COLO829 (cell line): Measurements from ENCODE around the gene DDX60.
"Not testable (repeated sequence)": the region's sequence is repeated elsewhere in the genome, so short reads cannot be mapped to it uniquely, and the experiment has no call there.

Source experiments
- DNase-seq: peaks from one replicate; pipeline ENCODE4 v3.0.0; 2012; ENCODE audit warnings: low spot score

The DDX60 gene, protein sequence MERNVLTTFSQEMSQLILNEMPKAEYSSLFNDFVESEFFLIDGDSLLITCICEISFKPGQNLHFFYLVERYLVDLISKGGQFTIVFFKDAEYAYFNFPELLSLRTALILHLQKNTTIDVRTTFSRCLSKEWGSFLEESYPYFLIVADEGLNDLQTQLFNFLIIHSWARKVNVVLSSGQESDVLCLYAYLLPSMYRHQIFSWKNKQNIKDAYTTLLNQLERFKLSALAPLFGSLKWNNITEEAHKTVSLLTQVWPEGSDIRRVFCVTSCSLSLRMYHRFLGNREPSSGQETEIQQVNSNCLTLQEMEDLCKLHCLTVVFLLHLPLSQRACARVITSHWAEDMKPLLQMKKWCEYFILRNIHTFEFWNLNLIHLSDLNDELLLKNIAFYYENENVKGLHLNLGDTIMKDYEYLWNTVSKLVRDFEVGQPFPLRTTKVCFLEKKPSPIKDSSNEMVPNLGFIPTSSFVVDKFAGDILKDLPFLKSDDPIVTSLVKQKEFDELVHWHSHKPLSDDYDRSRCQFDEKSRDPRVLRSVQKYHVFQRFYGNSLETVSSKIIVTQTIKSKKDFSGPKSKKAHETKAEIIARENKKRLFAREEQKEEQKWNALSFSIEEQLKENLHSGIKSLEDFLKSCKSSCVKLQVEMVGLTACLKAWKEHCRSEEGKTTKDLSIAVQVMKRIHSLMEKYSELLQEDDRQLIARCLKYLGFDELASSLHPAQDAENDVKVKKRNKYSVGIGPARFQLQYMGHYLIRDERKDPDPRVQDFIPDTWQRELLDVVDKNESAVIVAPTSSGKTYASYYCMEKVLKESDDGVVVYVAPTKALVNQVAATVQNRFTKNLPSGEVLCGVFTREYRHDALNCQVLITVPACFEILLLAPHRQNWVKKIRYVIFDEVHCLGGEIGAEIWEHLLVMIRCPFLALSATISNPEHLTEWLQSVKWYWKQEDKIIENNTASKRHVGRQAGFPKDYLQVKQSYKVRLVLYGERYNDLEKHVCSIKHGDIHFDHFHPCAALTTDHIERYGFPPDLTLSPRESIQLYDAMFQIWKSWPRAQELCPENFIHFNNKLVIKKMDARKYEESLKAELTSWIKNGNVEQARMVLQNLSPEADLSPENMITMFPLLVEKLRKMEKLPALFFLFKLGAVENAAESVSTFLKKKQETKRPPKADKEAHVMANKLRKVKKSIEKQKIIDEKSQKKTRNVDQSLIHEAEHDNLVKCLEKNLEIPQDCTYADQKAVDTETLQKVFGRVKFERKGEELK (N-terminal part only)

DNA sequence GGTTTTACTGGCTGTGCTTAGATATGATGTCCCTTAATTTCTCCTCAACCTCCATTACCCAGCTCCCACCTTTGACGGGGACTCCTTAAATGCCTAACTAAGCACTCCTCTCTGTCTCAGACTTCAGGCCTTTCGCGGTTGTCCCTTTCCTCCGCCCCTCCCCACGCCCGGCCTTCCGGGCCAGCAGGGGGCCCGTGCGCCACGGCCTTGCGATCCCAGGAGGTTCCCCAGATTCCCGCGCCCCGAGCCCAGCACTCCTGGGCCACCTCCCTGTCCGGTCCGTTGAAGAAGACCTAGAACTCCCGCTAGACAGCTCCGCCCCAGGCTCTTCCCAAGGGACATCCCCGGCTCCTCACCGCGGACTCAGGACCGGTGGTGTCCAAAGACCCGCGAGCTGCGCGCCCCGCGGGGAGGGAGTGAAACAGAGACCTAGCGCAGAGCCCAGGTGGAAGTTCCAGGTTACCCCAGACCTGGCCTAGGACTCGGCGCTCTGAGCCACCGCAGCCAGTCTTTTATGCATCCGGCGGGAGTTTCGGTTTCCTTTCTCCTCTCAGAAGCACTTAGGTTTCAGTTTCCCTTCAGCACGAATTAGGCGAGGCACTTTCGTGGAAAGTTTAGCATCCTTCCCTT lies at the start of gene DDX60:
Gene DDX60 (minus strand): TSS at position 487 of the 630 bp plus-strand sequence. CDS start 7,493 bp downstream, outside the sequence.
- peak; percentile 65 for DNase-seq

DNA sequence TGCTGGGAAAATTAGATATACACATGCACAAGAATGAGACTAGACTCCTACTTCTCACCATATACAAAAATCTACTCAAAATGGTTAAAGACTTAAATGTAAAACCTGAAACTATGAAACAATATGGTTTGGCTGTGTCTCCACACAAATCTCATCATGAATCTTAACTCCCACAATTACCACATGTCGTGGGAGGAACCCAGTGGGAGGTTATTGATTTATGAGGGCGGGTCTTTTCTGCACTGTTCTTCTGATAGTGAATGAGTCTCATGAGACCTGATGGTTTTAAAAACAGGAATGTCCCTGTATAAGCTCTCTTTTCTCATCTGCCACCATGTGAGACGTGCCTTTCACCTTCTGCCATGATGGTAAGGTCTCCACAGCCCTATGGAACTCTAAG lies 48.5 kb upstream of the DDX60 start:
- no peak for DNase-seq

DNA sequence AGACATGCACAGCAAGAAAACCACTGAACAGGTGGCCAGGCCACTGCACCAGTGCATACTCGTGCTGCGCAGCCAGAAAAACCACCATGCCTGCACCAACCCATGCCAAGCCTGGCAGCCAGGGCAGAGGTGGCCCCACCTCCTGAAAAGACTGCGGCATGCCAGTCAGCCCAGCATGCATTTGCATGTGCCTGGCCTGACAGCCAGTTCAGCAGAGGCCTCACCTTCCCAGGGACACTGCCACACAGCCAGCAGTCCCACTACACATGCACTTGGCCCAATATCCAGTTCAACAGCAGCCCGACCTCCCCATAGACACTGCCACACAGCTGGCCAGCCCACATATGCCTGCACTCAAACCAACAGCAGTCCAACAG lies 43.5 kb upstream of the DDX60 start:
- DNase-seq, result no peak

DNA sequence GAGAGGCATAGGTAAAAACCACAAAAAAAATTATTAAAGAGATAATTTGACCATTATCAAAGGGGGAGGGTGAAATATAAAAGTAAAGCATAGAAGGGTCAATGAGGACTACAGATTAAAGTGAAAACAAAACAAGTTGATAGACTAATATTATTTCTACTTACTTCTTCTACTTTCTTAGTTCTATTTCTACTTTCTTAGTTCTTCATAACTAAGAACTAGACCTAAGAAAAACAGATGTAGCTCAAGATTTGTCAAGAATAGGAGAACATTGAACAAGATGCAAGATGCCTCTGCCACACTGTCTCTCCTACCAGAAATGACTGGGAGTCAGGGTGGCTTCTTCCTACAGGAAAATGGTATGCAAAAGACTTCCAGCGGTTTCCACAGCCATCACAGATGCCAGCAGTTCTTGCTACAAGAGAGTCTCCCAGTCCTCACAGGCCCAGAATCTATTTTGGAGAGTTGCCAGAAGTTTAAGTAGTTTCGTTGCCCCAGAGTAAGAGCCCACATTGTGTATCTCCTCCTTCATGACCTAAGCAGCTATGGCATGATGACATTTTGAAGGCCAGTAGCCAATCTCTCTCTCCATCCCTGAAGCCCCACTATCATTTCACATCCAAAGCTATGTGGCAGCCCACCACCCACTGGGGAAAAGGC lies 42.9 kb upstream of the DDX60 start:
- DNase-seq, result no peak

DNA sequence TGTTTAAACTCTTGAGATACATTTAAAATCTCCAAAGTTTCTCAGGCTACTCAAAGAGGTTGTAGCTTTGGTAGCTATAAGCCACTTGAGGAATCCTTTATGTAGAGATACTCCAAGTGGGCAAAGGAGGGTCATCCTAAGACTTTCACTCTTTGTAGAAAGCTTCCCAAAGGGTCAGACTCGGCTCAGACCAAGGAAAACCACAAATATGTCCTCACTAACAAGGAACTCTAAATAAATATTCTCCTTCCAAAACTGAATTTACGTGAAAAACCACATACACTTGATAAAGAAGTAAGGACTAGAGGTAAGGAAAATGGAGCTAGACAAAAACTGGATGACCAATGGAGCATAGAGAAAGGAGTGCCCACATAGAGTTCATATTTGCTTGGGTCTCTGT lies 41.7 kb upstream of the DDX60 start:
- DNase-seq, result no peak

DNA sequence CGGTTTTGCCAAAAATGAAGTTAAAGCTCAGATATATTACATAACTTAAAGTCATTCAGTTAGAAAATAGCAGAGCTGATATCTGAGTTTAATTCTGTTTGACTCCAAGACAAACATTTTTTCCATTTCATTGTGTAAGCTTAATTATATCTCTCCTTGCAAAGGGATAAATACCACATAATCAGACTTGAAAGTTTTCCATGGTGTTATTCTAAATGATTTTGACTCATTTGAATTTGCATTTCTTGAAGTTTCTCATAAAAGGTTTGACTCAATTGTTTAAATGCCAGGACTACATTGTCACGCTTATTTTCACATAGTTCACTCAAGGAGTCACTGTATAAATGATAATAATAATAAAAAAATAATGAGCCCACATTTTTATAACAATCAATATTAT lies 39.4 kb upstream of the DDX60 start:
- no peak for DNase-seq

DNA sequence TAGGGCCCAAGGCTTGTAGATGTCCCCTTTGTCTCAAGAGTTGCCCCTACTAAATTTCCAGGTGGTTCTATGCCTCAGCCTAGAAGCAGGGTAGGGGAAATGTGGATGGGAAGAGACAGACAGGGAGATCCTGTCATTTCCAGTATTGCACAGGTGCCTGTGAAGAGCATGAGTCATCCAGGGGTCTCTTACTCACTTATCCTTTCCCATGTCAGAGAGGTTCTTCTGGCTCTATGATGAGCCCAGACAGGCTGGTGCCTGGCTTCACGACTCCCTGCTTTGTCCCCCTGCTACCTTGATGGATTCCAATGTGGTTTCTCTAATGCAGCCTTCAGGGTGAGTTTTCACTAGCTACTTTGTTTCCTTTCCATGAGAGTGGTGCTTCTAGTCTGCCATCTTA lies 35.2 kb upstream of the DDX60 start:
- no peak for DNase-seq

DNA sequence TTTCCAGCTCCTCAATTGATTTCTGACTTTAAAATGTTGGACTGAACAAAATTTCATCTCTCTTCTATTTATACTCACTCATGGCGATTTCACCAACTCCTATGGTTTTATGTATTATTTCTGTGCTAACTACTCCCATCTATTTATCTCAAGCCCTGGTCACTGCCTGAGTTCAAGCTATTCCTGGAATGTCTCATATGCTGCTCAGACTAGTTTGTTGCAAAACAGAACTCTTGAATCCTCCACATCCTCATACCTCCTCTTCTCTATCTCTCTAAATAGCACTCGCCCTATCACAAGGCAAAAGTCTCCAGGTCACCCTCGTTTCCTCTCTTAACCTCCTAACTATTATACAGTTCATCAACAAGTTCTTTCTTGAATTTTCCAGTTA lies 19.0 kb upstream of the DDX60 start:
- no peak for DNase-seq

DNA sequence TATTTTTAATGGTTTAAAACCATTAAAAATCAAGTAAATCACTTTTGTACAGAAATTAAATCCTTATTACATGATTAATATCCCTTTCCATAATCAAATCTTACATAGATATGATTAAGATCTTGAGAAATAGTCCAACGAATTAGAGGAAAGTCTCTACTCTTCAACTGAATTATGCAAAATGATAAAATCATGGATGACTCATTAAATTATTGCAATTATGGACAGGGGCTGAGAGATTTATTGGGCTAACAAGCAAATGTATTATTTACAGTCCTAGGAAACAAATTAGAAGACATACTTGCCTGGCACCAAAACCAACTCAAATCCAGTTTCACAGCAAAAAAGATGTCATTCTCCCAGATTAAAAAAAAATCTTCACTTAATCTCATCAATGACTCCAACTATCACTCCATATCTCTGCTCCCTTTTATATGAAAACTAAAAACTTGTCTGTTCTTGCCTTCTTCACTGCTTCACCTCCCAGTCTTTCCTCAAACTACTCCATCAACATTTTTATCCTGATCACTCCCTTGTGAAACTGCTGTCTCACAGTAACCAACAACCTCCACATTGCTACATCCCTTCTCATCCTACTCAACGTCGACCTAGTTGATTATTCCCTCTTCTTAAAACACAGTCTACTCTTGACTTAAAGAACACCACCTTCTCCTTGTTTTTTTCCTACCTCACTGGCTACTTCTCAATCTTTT lies 18.4 kb upstream of the DDX60 start:
- DNase-seq, result no peak

DNA sequence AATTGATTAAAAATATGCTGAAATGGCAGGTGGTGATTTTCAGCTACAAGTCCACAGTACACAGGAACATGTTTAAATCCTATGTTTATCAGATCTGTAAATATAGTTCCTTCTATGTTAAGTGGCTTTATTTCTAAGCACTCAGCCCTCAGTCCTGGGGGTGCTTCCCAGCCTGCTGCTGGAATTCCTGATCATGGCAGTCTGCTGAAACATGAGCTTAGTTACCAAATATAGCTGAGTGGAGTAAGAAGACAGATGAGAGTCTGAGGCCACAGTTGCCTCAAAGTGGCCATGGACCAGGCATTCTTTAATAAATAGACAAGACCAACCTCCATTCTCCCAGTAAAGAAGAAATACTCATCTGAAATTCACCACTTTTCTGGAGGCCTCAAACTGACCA lies 17.1 kb upstream of the DDX60 start:
- DNase-seq, result no peak

DNA sequence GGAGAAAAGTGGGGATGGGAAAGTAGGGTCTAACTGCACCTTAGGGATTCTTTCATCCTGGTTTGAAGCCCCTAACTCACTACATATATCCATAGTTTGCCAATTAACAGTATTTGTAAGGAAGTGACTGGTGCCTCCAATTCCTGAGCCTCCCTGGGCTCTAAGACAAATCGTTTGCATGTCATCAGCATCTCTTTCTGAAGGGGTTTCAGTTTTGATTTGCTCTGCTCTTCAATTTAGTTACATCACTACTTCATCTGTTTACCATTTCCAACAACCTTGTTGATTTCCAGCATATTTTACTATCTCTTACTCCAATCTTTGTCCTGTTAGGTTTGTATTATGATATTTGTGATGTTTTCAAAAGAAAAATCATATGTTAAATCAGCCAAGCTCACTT lies 15.5 kb upstream of the DDX60 start:
- DNase-seq, result no peak

DNA sequence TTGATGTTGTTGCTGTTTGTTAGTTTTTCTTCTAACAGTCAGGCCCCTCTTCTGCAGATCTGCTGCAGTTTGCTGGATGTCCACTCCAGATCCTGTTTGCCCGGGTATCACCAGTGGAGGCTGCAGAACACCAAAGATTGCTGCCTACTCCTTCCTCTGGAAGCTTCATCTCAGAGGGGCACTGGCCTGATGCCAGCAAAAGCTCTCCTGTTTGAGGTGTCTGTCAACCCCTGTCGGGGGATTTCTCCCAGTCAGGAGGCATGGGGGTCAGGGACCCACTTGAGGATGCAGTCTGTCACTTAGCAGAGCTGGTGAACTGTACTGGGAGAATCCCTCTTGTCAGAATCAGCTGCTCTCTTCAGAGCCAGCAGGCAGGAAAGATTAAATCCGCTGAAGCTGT lies 12.0 kb upstream of the DDX60 start:
- DNase-seq, result not testable (repeated sequence)

DNA sequence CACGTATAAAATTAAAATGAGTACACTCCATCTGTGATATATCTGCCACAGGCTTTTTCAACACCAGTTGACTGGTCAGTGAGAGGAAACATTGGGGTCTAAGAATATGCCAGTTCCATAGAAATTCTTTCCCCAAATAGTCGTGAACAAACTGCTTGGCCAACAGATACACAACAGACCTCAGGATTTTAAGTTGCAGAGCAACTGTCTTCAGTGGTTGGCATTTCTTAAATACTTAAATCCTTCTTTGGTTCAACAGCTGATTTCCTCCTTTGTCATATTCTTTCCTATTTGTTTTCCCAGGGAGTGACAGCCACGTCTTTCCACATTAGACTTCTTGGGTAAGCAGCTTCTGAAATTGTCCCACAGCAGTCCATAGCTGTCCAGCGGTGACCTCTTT lies 7.0 kb upstream of the DDX60 start:
- DNase-seq, result no peak

DNA sequence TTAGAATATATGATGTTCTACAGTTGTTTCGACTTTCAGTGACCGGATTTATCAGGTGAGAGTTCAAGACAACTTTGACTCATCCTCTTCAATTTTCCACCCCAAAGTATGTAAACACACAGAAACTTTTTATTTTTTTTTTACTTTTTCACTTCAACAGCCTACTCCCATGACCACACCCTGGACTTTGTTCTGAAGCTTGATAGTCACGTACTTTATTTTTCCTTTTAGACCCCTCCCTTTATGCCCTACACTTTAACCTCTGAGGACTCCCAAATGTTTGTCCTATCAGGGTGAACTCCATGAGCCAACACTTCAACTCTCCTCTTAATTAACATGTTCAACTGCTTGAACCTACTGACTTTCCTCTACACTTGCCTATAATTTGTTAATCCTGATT lies 2.5 kb upstream of the DDX60 start:
- DNase-seq, result no peak

DNA sequence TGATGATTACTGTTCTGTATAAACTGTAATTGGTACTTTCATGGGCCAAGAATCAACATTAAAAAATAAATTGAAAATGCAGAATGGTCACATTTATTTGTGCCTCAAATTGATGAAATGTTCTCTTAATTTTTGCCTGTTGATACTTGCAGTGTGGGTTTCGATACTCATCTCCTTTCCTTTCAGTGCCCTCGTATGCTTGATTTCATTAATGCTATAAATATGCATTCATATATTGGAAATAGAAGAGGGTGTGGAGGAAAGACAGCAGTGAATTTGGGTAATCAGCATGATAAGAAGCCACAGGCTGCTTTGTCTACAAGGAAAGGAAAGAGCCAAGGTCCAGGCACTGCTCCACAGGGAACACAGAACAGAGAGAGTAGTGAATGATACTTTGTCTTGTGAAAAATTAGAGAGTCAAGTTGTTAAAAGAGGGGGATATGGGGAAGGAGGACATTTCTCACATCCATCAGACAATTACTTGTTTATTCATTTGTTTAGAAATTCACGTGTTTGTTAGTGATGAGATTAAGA lies 1.0 kb upstream of the DDX60 start:
- DNase-seq, result no peak

DNA sequence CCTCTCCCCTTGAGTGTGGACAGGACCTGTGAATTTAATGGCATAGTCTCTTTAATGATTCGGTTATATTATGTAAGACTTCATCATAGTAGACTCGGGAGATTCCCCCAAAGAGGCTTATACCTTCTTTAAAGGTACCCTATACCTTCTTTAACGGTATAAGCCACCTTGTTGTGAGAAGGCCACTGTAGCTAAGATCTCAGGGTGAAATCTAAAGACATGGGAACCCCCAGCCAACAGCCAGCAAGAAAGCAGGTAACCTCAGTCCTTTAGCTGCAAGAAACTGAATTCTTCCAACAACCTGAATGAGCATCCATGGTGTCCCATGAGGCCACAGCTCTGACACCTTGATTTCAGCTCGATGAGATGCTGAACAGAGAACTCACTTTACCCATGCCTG lies 931 bp downstream of the DDX60 start:
- DNase-seq, result no peak

DNA sequence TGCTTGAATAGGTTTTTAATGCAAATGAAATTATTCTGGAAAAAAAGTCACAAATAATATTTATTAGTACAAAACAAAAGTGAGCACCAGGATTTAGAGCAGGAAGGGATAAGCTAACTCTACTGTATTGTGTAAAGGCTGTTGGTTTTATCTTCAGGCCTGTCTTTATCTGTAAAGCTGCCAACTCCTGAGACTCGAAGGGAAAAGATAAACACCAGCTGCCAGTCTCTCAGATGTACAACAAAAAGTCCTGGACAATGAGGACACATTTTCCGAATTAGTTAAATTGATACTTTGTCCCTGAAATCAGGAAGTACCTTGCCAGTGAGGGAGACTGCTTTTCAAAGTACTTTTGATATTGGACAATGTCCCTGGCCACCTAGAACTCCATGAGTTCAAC lies 8.8 kb downstream of the DDX60 start:
- DNase-seq, result no peak

DNA sequence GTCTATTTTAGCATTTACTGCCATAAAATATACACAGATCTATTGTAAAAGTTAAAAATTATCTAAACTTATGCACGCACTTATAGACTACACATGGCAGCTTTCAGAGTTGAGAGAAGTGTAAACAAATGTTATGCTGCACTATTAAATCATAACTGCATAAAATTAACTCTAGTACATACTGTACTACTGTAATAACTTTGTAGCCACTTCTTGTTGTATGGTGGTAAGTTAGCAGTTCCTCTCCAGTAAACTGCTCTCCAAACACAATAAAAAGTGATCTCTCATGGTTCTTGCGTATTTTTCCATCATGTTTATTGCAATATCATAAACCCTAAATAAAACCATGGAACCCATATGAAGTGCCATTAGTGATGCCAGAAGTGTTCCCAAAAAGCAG lies 9.6 kb downstream of the DDX60 start:
- no peak for DNase-seq

DNA sequence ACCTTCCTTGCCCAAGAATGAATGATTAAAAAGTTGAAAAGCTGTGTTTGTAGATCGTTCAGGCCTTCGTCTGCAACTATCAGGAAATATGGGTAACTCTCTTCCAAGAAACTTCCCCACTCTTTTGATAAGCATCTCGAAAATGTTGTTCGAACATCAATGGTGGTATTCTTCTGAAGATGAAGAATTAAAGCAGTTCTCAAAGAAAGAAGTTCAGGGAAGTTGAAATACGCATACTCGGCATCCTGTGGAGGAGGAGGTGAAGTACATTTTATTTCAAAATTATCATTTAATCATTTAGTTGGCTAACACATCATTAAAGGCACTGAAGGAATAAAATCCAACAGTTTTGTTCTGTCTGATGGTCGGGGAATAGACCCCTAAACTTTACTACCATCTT lies 12.1 kb downstream of the DDX60 start:
- no peak for DNase-seq

DNA sequence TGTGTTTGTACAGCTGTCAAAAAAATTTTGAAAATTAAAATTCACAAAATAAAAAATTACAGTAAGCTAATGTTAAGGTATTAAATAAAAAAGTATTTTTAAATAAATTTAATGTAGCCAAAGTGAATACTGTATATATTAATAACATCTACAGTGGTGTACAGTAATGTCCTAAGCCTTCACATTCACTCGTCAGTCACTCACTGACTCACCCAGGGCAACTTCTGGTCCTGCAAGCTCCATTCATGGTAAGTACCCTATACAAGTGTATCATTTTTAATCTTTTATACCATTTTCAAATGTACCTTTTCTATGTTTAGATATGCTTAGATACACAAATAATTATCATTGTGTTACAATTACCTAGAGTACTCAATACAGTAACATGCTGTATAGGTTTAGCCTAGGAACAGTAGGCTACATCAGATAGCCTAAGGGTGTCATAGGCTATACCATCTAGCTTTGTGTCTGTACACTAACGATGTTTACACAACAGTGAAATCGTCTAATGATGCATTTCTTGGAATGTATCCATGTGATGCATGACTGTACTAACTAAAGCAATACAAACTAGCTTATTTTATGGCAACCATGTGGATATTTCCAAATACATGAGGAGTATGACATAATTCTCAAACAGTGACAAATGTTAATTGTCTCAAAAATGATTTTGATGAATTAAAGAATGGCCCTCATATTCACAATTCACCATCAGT lies 13.7 kb downstream of the DDX60 start:
- DNase-seq, result no peak
